H9 (cell line): Measurements from ENCODE around the gene TBCC. TPM values are rescaled to one million over a fixed set of nuclear protein-coding genes. Genes with fewer than 3 reads are reported as not detected.

ENCODE experiments used
- DNase-seq: peaks from one replicate; pipeline ENCODE4 v3.0.0-alpha.2; 2017
- H2AFZ ChIP-seq: one replicate; pipeline ENCODE4 v1.6.1; 2013; ENCODE audit warnings: mild to moderate bottlenecking, low read length, control low read depth, moderate library complexity
- H2AK5ac ChIP-seq: 2 replicates; pipeline ENCODE4 v1.6.1; 2013; ENCODE audit warnings: low read length, control low read depth, mixed read lengths; ENCODE audit not compliant: insufficient read length
- H2BK120ac ChIP-seq: one replicate; pipeline ENCODE4 v1.6.1; 2013; ENCODE audit warnings: low read depth, mild to moderate bottlenecking, low read length, control low read depth, inconsistent platforms; ENCODE audit not compliant: poor library complexity, severe bottlenecking
- H2BK12ac ChIP-seq: 2 replicates; pipeline ENCODE4 v1.6.1; 2013; ENCODE audit warnings: low read length, control low read depth, mixed read lengths, low read depth; ENCODE audit not compliant: insufficient read length
- H2BK15ac ChIP-seq: 2 replicates; pipeline ENCODE4 v1.6.1; 2013; ENCODE audit warnings: low read depth, low read length, control low read depth
- H2BK20ac ChIP-seq: one replicate; pipeline ENCODE4 v1.6.1; 2013; ENCODE audit warnings: low read depth, mild to moderate bottlenecking, low read length, control low read depth, inconsistent platforms; ENCODE audit not compliant: poor library complexity, severe bottlenecking
- H2BK5ac ChIP-seq: 2 replicates; pipeline ENCODE4 v1.6.1; 2013; ENCODE audit warnings: low read length, control low read depth, mixed read lengths; ENCODE audit not compliant: insufficient read length
- H3K14ac ChIP-seq: 2 replicates; pipeline ENCODE4 v1.6.1; 2013; ENCODE audit warnings: low read length, control low read depth; ENCODE audit not compliant: insufficient read depth
- H3K18ac ChIP-seq: 2 replicates; pipeline ENCODE4 v1.6.1; 2013; ENCODE audit warnings: low read depth, mild to moderate bottlenecking, mixed read lengths, low read length, control low read depth; ENCODE audit not compliant: insufficient read length
- H3K23ac ChIP-seq: 2 replicates; pipeline ENCODE4 v1.6.1; 2013; ENCODE audit warnings: low read length, control low read depth, mixed read lengths, low read depth; ENCODE audit not compliant: insufficient read length
- H3K23me2 ChIP-seq: 2 replicates; pipeline ENCODE4 v1.6.1; 2013; ENCODE audit warnings: low read depth, mild to moderate bottlenecking, mixed read lengths, low read length, control low read depth; ENCODE audit not compliant: insufficient read length, poor library complexity, severe bottlenecking
- H3K27ac ChIP-seq: 2 replicates; pipeline ENCODE4 v1.5.1; 2013; ENCODE audit warnings: low read length, control low read depth, mixed read lengths, low read depth; ENCODE audit not compliant: insufficient read length
- H3K27me3 ChIP-seq: 2 replicates; pipeline ENCODE4 v1.6.1; 2013; ENCODE audit warnings: low read length, control low read depth, inconsistent platforms; ENCODE audit not compliant: insufficient read depth
- H3K4ac ChIP-seq: 2 replicates; pipeline ENCODE4 v1.6.1; 2013; ENCODE audit warnings: low read depth, mild to moderate bottlenecking, control low read depth, inconsistent platforms, low read length, moderate library complexity
- H3K4me1 ChIP-seq: 2 replicates; pipeline ENCODE4 v1.6.1; 2013; ENCODE audit warnings: low read length, control low read depth, inconsistent platforms; ENCODE audit not compliant: insufficient read depth
- H3K4me2 ChIP-seq: 2 replicates; pipeline ENCODE4 v1.6.1; 2013; ENCODE audit warnings: low read length, control low read depth, mixed read lengths; ENCODE audit not compliant: insufficient read length, insufficient read depth
- H3K56ac ChIP-seq: 2 replicates; pipeline ENCODE4 v1.6.1; 2013; ENCODE audit warnings: low read depth, mild to moderate bottlenecking, mixed read lengths, low read length, control low read depth; ENCODE audit not compliant: insufficient read length
- H3K79me1 ChIP-seq: 2 replicates; pipeline ENCODE4 v1.6.1; 2013; ENCODE audit warnings: low read depth, mild to moderate bottlenecking, moderate library complexity, low read length, control low read depth, inconsistent platforms; ENCODE audit not compliant: insufficient read depth, poor library complexity, severe bottlenecking
- H3K79me2 ChIP-seq: 2 replicates; pipeline ENCODE4 v1.6.1; 2013; ENCODE audit warnings: low read length, control low read depth, inconsistent platforms; ENCODE audit not compliant: insufficient read depth
- H3K9ac ChIP-seq: 2 replicates; pipeline ENCODE4 v1.6.1; 2013; ENCODE audit warnings: low read length, control low read depth, mixed read lengths; ENCODE audit not compliant: insufficient read length; ENCODE audit errors: extremely low read depth
- H3K9me3 ChIP-seq: one replicate; pipeline ENCODE4 v1.6.1; 2013; ENCODE audit warnings: low read depth, low read length, inconsistent platforms; ENCODE audit not compliant: control insufficient read depth
- H3T11ph ChIP-seq: one replicate; pipeline ENCODE4 v1.6.1; 2013; ENCODE audit warnings: mild to moderate bottlenecking, low read length, control low read depth, inconsistent platforms
- H4K20me1 ChIP-seq: one replicate; pipeline ENCODE4 v1.6.1; 2013; ENCODE audit not compliant: control insufficient read depth, insufficient read length, insufficient read depth
- H4K5ac ChIP-seq: 2 replicates; pipeline ENCODE4 v1.6.1; 2013; ENCODE audit warnings: low read depth, mild to moderate bottlenecking, mixed read lengths, low read length, control low read depth; ENCODE audit not compliant: insufficient read length
- H4K8ac ChIP-seq: replicated peaks from 2 replicates; pipeline ENCODE4 v1.6.1; 2013; ENCODE audit warnings: low read length, control low read depth, mixed read lengths, low read depth; ENCODE audit not compliant: insufficient read length
- H4K91ac ChIP-seq: 2 replicates; pipeline ENCODE4 v1.6.1; 2013; ENCODE audit warnings: low read depth, mild to moderate bottlenecking, moderate library complexity, mixed read lengths, low read length, control low read depth; ENCODE audit not compliant: insufficient read length
- H3K27ac Mint-ChIP-seq, 3 experiments: 2 replicates in 2 of 3; 3 replicates in 1 of 3; pipeline ENCODE4 v1.8.0; 2020 to 2021; ENCODE audit warnings: mixed read lengths in 3 of 3, mild to moderate bottlenecking in 1 of 3, moderate library complexity in 1 of 3
- H3K27me3 Mint-ChIP-seq: 2 replicates; pipeline ENCODE4 v1.8.0; 2021; ENCODE audit warnings: low read depth, mild to moderate bottlenecking, moderate library complexity, mixed read lengths
- H3K36me3 Mint-ChIP-seq, 3 experiments: 2 replicates in 2 of 3; 3 replicates in 1 of 3; pipeline ENCODE4 v1.8.0; 2020 to 2021; ENCODE audit warnings: low read depth in 3 of 3, mixed read lengths in 3 of 3; ENCODE audit not compliant: insufficient read depth in 1 of 3
- H3K4me1 Mint-ChIP-seq, 2 experiments: 2 replicates each; pipeline ENCODE4 v1.8.0; 2020; ENCODE audit warnings: mixed read lengths in 2 of 2
- H3K4me3 Mint-ChIP-seq, 2 experiments: 2 replicates in 1 of 2; 3 replicates in 1 of 2; pipeline ENCODE4 v1.8.0; 2020 to 2021; ENCODE audit warnings: mild to moderate bottlenecking in 2 of 2, mixed read lengths in 2 of 2, moderate library complexity in 1 of 2
- H3K9me3 Mint-ChIP-seq, 2 experiments: 2 replicates in 1 of 2; 3 replicates in 1 of 2; pipeline ENCODE4 v1.8.0; 2020; ENCODE audit warnings: mild to moderate bottlenecking in 2 of 2, mixed read lengths in 2 of 2, moderate library complexity in 1 of 2
- WGBS: extraction: QIAGEN DNeasy Blood & Tissue Kit; methylation state at CpG from one replicate; pipeline ENCODE4 v1.1.7; 2013; ENCODE audit warnings: missing lambda C conversion rate, low lambda C conversion rate, mixed read lengths; ENCODE audit not compliant: insufficient read length; ENCODE audit errors: extremely low coverage; 5-methylcytosine and 5-hydroxymethylcytosine counted together
- total RNA-seq: library from RNA; stranded (reverse); gene quantifications from 2 replicates; pipeline ENCODE4 v1.2.1, GENCODE V29; 2021
- TF ChIP-seq, protein P1 (sequence below): fragments of 200-600 bp; sonication (generic); conservative IDR thresholded peaks from 3 replicates; pipeline ENCODE4 v1.8.0; 2021; ENCODE audit warnings: antibody characterized with exemption, mild to moderate bottlenecking

TBCC gene
- total RNA-seq, 1 experiment from 2014 or later = 25.6 TPM

DNA sequence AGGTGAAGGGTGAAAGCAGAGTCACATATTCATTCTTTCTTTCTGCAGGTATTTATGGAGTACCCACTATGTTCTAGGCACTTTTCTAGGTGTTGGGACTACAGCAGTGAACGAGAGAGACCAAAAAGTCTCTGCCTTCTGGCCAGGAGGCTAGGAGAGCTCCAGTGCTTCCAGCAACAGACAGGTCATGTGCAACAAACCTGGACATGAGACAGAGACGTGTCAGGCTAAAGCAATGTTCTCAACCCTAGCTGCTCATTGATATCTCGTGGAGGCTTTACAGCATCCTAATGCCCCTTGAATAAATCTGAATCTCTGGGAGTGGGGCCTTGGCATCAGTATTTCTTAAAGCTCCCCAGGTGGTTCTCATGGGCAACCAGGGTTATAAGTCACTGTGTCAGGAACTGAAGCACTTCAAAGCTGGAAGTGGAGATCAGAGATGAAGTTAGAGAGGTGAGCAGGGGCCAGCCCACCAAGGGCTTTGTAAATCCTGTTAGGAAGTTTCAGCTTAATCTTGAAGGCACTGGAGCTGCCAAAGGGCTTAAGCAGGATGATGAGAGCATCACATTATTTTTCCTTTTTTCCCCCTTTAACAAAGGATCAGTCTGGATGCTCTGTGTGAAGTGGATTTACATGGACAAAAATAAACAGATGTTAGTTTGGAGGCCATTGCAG lies 13.0 kb upstream of the TBCC start:
- Histone ChIP-seq H3K79me2 (no peaks in the 10 kb centered on the region), H2BK15ac (no peak overlapping the region), H2AFZ (no peak overlapping the region), H3K56ac (no peak overlapping the region), H2BK20ac (no peak overlapping the region), H4K8ac (no peak overlapping the region), H3K23ac (no peak overlapping the region), H3K79me1 (no peaks in the 10 kb centered on the region), H4K20me1 (no peaks in the 10 kb centered on the region), H2BK5ac (no peak overlapping the region), H3T11ph (no peak overlapping the region), H4K5ac (no peak overlapping the region), H3K18ac (no peak overlapping the region), H2BK120ac (no peak overlapping the region), H3K23me2 (no peaks in the 10 kb centered on the region), H3K4me1 (peaks cover 9% of the 10 kb centered on the region; the same call in 1 of the 2 replicates), H4K91ac (no peak overlapping the region), H2AK5ac (no peak overlapping the region), H3K14ac (no peak overlapping the region), H3K9me3 (no peaks in the 10 kb centered on the region), H3K4me2 (no peak overlapping the region), H3K27me3 (no peaks in the 10 kb centered on the region), H3K4ac (no peak overlapping the region), H2BK12ac (no peak overlapping the region), H3K27ac (no peak overlapping the region), H3K9ac (no peak overlapping the region)
- Mint-ChIP-seq H3K27ac (no peak overlapping the region), H3K36me3 (peaks cover 0 to 22% (median 9%) of the 10 kb centered on the region in 3 experiments; a peak in 4 of 7 replicates), H3K27me3 (0 out of 2 replicates have a peak, but pooled peaks cover 2% of the 10 kb centered on the region), H3K4me3 (no peak overlapping the region), H3K9me3 (no peaks in the 10 kb centered on the region), H3K4me1 (peaks cover 55 to 63% of the 10 kb centered on the region in 2 experiments)
- TF ChIP-seq, protein P1, sequence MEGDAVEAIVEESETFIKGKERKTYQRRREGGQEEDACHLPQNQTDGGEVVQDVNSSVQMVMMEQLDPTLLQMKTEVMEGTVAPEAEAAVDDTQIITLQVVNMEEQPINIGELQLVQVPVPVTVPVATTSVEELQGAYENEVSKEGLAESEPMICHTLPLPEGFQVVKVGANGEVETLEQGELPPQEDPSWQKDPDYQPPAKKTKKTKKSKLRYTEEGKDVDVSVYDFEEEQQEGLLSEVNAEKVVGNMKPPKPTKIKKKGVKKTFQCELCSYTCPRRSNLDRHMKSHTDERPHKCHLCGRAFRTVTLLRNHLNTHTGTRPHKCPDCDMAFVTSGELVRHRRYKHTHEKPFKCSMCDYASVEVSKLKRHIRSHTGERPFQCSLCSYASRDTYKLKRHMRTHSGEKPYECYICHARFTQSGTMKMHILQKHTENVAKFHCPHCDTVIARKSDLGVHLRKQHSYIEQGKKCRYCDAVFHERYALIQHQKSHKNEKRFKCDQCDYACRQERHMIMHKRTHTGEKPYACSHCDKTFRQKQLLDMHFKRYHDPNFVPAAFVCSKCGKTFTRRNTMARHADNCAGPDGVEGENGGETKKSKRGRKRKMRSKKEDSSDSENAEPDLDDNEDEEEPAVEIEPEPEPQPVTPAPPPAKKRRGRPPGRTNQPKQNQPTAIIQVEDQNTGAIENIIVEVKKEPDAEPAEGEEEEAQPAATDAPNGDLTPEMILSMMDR = no peak
- no peak for DNase-seq
- WGBS = no CpG with 5 or more reads among the region's 3 CpGs
